Measurements from ENCODE around the gene TXNDC11. TPM values are rescaled to one million over a fixed set of nuclear protein-coding genes. Genes with fewer than 3 reads are reported as not detected.

The TXNDC11 gene
- total and polyA plus RNA-seq, 2 experiments from 2014 or later: 6.8 to 12.0 TPM

Small RNA genes lying within 50 kb of the gene (small RNA-seq; reads per million reads assigned to genes)
- not detected for gene RF00017 (ENCODE audit: low replicate concordance)

Other genes with a start within 250 kb of the TXNDC11 start
- gene LITAF, start 155.9 kb downstream of the TXNDC11 start, total RNA-seq (2014; rRNA removed; shearing (Covaris generic)): 131 and 139 TPM in 2 replicates
- gene LITAF, start 155.9 kb downstream of the TXNDC11 start, polyA plus RNA-seq (2016; fragmentation: Nextera tagmentation; extraction: Ambion mirVana): 147 and 158 TPM in 2 replicates
- 62.6 and 63.3 TPM in 2 replicates for gene SNN, start 74.4 kb downstream of the TXNDC11 start, total RNA-seq (2014; rRNA removed; shearing (Covaris generic))
- gene SNN, start 74.4 kb downstream of the TXNDC11 start, polyA plus RNA-seq (2016; fragmentation: Nextera tagmentation; extraction: Ambion mirVana): 19.0 and 20.5 TPM in 2 replicates
- gene ZC3H7A, start 54.4 kb upstream of the TXNDC11 start, total RNA-seq (2014; rRNA removed; shearing (Covaris generic)): 32.7 and 61.3 TPM in 2 replicates
- gene ZC3H7A, start 54.4 kb upstream of the TXNDC11 start, polyA plus RNA-seq (2016; fragmentation: Nextera tagmentation; extraction: Ambion mirVana): 42.2 and 49.8 TPM in 2 replicates
- gene RSL1D1, start 108.7 kb upstream of the TXNDC11 start, total RNA-seq (2014; rRNA removed; shearing (Covaris generic)): 298 and 349 TPM in 2 replicates
- gene RSL1D1, start 108.7 kb upstream of the TXNDC11 start, polyA plus RNA-seq (2016; fragmentation: Nextera tagmentation; extraction: Ambion mirVana): 370 and 495 TPM in 2 replicates
- 144 and 146 TPM in 2 replicates for gene GSPT1, start 173.1 kb upstream of the TXNDC11 start, total RNA-seq (2014; rRNA removed; shearing (Covaris generic))
- gene GSPT1, start 173.1 kb upstream of the TXNDC11 start, polyA plus RNA-seq (2016; fragmentation: Nextera tagmentation; extraction: Ambion mirVana): 118 and 126 TPM in 2 replicates
- 6.8 and 33.1 TPM in 2 replicates for gene NPIPB2, start 199.2 kb upstream of the TXNDC11 start, total RNA-seq (2014; rRNA removed; shearing (Covaris generic))
- 1.0 and 1.5 TPM in 2 replicates for gene NPIPB2, start 199.2 kb upstream of the TXNDC11 start, polyA plus RNA-seq (2016; fragmentation: Nextera tagmentation; extraction: Ambion mirVana)
- not detected in 2 replicates for gene TNFRSF17, start 222.4 kb upstream of the TXNDC11 start, total RNA-seq (2014; rRNA removed; shearing (Covaris generic))
- 0.37 TPM in 1 of 2 replicates, not detected in the other for gene TNFRSF17, start 222.4 kb upstream of the TXNDC11 start, polyA plus RNA-seq (2016; fragmentation: Nextera tagmentation; extraction: Ambion mirVana)
- 4.3 and 9.0 TPM in 2 replicates for gene SNX29, start 233.9 kb upstream of the TXNDC11 start, total RNA-seq (2014; rRNA removed; shearing (Covaris generic))
- 12.9 and 13.2 TPM in 2 replicates for gene SNX29, start 233.9 kb upstream of the TXNDC11 start, polyA plus RNA-seq (2016; fragmentation: Nextera tagmentation; extraction: Ambion mirVana)